GM18507 (cell line): ENCODE measurements around the gene MEF2A.
"Not testable (repeated sequence)": the region's sequence is repeated elsewhere in the genome, so short reads cannot be mapped to it uniquely, and the experiment has no call there.

Source experiments
- DNase-seq: peaks from one replicate; pipeline ENCODE4 v3.0.0; 2011; ENCODE audit warnings: low read depth; ENCODE audit not compliant: insufficient read length; ENCODE audit errors: extremely low spot score
- FAIRE-seq: peaks from 2 replicates; lab custom pipeline; 2011; peaks lifted over from hg19 to GRCh38; lab: Jason Lieb, UNC

The MEF2A gene

GRCh38 chr15:99632521-99632920, 66.7 kb downstream of the MEF2A start:
- DNase-seq, result no peak
- no peak for FAIRE-seq

- DNase-seq (no peak), FAIRE-seq (no peak)
Measured at GRCh38 chr15:99633655-99634054, 67.9 kb downstream of the MEF2A start.

DNA sequence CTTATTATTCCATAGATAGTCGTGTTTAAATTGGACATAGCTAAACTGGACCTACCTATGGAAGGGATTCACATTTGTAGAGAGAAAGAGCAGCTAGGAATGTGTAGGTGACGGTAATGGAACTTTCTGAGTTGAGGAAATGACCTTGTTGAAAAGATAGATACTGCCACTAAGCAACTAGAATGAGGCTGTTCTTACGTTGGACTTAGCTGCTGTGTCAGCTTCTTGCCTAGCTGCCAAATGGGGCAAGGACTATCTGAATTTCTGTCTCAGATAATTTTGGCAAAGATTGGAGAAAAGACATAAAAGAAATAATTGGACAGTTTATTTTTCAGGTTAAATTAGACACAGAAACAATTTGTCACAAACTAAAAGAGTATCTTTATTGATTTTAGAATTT, 68.8 kb downstream of the MEF2A start:
- DNase-seq (no peak), FAIRE-seq (no peak)

DNA sequence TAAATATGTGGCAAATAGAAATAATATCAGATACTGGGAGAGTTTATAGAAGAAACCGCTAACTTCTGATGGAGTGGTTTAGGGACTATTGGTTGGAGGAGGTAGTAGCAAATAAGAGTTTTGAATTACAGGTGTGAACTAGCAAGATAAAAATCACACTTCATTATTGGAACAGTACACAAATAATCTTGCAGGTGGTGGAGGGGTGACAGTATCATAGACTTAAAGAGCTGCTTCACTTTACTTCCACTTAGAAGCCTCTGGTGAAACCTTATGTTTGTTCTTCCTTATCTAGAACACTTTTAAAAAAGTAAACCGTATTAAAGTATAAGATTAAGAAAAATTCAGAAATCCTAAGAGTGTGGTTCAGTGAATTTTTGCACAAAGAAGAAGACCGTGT, 69.4 kb downstream of the MEF2A start:
- no peak for FAIRE-seq
- no peak for DNase-seq

DNA sequence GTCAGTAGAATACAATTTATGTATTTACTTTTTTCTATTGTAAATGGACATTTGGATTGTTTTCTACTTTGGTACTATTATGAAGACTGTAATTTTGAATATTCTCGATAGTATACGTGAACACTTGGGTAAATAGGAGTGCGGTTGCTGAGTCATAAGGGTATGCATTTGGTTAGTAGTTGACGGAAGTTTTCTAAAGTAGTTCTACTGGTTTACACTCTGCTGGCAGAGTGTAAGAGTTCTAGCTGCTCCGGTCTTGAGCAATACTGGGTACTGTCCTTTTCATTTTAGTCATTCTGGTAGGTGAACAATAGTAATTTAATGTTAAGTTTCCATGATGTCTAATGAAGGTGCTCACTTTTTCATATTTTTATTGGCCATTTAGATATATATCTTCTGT, 70.0 kb downstream of the MEF2A start:
- peak; percentile 81 for FAIRE-seq

GRCh38 chr15:99644913-99645542, 79.2 kb downstream of the MEF2A start:
- FAIRE-seq (no peak), DNase-seq (no peak)

More for the DNA sequence above, 70.0 kb downstream of the MEF2A start:
- peak; percentile 12 for DNase-seq

DNA sequence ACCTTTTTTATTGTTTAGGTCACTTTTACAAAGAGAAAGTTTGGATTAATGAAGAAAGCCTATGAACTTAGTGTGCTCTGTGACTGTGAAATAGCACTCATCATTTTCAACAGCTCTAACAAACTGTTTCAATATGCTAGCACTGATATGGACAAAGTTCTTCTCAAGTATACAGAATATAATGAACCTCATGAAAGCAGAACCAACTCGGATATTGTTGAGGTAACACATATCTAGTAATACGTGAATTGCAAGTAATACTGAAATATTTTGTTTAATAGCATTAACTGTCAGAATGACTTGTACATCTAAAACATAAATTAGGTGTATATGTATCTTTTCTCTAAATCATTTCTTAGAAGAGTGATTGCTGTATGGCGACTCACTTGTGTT, 79.8 kb downstream of the MEF2A start:
- FAIRE-seq, result peak; percentile 39
- no peak for DNase-seq

DNA sequence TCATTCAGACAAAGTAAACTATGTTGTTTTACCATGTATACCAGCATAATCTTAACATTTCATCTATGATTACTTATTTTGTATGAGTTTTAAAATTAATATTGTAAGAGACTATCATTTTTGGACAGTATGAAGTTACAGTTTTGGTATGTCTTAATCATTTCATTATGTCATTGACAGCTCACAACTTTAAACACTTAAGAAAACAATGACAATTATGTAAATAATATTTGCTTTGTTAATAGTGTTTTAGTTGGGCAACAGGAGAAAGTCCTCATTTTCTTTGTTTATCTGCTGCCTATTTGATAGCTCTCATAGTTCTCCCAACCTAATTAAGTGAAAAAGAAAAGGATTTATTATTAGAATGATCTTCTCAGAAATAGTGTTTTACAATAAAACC, 80.2 kb downstream of the MEF2A start:
- FAIRE-seq (no peak), DNase-seq (no peak)

DNA sequence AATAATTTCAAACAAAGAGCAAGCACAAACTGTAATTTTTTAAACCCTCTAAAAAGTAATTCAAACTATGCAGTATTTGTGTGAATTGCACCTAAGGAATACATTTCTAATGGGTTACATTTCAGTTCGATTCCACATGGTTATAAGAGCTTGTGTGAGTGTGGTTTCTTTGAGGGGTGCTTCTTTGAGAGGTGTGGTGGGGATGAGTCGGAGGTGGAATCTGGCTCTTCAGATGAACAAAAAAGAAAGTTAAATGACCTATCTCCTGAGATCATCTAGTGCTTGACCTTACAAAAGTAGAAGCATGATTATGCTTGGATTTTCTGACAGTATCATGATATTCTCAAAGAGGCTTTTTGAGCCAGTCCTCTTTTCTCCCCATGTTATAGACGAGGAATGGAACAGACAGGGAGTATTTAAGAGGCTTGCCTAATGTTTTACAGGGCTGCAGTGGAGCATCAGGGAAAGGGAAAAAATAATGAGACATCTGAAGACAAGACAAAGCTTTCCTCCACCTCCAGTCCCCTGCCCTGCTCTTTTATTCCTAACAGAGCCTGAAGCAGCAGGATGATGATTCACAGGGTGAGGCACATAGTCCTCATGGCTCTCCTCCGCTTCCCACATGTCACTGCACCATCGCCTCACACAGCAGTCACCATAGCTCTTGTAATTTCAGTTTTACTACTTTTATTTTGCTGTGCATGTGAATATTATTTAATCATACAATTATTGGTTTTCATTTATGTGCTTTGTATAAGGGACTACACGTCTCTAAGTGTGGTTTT, 85.4 kb downstream of the MEF2A start:
- no peak for FAIRE-seq
- DNase-seq, result no peak

DNA sequence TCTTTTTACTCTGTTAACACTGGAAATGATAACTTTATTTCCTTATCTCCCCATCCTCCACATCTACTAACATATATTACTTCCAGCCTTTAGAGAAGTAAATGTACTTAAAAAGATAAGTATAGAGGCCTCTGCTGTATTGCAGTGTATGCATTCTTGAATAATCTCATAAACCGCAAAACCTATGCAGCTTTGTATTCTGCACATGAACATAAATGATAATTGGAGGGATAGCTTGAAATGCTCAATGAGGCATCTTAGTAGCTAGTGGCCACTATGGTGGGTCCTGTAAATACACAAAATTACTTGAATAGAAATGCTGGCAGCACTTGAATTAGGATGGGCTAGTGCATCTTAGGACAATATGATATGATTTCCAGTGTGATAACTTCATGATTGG, 90.4 kb downstream of the MEF2A start:
- no peak for FAIRE-seq
- no peak for DNase-seq

- no peak for DNase-seq
- FAIRE-seq, result no peak
Measured at GRCh38 chr15:99657996-99658395, 92.2 kb downstream of the MEF2A start.

DNA sequence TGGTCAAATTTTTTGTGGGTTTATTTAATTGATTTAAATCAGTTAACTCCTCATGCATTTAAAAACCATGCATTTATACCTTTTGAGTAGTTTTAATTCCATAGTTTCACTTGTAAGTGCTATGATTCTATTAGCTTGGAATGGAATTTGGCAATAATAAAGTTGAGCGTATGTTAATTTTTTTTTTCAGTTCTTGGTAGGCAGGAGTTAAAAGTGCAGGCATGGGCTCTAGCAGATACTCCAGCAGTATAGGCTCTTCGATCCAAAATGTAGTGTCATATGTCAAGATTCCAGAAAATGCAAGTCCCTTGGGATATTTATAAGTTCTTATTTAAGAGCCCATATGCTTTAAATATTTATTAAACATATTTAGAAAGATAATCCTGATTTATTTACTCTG, 97.1 kb downstream of the MEF2A start:
- no peak for DNase-seq

GRCh38 chr15:99666073-99666472, 100.3 kb downstream of the MEF2A start:
- not testable (repeated sequence) for FAIRE-seq, DNase-seq

More for the DNA sequence above, 97.1 kb downstream of the MEF2A start:
- FAIRE-seq, result no peak

- FAIRE-seq (no peak), DNase-seq (no peak)
Measured at GRCh38 chr15:99668533-99669182, 102.9 kb downstream of the MEF2A start.

DNA sequence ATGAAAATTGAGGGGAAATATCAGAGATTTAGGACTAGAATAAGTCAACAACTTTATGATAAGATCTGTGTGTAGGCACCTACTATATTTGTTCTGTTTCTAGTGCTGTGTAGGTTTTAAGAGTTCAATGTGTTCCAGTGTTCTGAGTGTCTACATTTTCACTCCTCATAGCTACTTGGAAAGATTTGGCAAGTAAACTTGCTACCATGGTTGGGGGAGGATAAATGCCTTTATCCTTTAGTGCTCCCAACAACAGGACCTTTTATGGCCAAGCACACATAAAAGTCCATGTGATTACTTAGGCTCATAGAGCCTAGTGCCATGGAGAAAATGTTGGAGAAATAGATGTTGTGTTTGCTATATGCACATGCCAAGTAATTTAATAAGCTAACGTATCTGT, 103.5 kb downstream of the MEF2A start:
- no peak for FAIRE-seq
- DNase-seq, result no peak

GRCh38 chr15:99671926-99672635, 106.3 kb downstream of the MEF2A start:
- FAIRE-seq, result no peak
- DNase-seq, result no peak

DNA sequence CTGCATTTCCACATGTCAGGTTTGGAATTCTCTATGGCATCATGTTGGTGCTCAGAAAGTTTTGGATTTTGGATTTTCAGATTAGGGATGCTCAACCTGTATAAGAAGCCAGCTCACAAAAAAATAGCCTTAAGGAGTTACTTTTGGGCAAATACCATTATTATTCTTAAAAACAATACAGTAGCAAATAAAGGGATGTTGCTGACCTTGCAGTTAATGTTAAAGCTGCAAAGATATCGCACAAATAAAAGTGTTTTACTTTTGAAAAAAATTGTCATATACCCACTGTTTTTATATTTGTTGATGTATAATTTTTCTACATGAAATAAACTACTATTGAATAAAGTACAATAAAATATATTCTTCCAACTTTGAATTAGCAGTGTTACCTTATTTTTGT, 107.3 kb downstream of the MEF2A start:
- no peak for DNase-seq
- no peak for FAIRE-seq

- DNase-seq (no peak), FAIRE-seq (no peak)
Measured at GRCh38 chr15:99674279-99674678, 108.5 kb downstream of the MEF2A start.

- DNase-seq, result no peak
- peak; percentile 74 for FAIRE-seq
Measured at GRCh38 chr15:99677540-99678134, 111.9 kb downstream of the MEF2A start.

- no peak for DNase-seq
- FAIRE-seq, result peak; percentile 48
Measured at GRCh38 chr15:99680276-99680675, 114.5 kb downstream of the MEF2A start.
